IMR-90 (cell line): ENCODE measurements around the gene RAB1A. TPM values are rescaled to one million over a fixed set of nuclear protein-coding genes. Genes with fewer than 3 reads are reported as not detected.
A peak's percentile ranks its signal among the peaks of the same experiment; 100 is the strongest.

Experiments
- ATAC-seq: fragments of 200-7000 bp; cut with Tn5 transposase; 2 replicates; pipeline ENCODE4 v1.9.1; 2020; ENCODE audit warnings: low read depth, mild to moderate bottlenecking, moderate library complexity
- BruUV-seq: library from RNA; stranded (reverse); fragments of 400-500 nt; replicated peaks from 2 replicates; lab custom pipeline; 2021; lab: Mats Ljungman, UMichigan
- CTCF ChIA-PET: fragments of 300-600 bp; formaldehyde crosslinking; extraction: SDS; loops from one replicate; lab custom pipeline; 2021; ENCODE audit warnings: antibody characterized with exemption; lab: Yijun Ruan, JAX
- POLR2A ChIA-PET: fragments of 300-600 bp; sonication (Branson Sonifier 250); formaldehyde crosslinking; loops from one replicate; lab custom pipeline; 2022; ENCODE audit warnings: antibody characterized with exemption; ENCODE audit not compliant: unreplicated experiment; lab: Charles Lee
- DNase-seq: peaks from one replicate; pipeline ENCODE4 v3.0.0; 2013
- H2AFZ ChIP-seq: replicated peaks from 2 replicates; pipeline ENCODE3; 2013; ENCODE audit warnings: low read length, mild to moderate bottlenecking; ENCODE audit not compliant: poor library complexity
- H2AK5ac ChIP-seq: 2 replicates; pipeline ENCODE4 v1.6.1; 2013; ENCODE audit warnings: low read depth, low read length, inconsistent platforms
- H2AK9ac ChIP-seq: replicated peaks from 2 replicates; pipeline ENCODE3; 2013; ENCODE audit warnings: mild to moderate bottlenecking, low read depth, low read length, moderate library complexity; ENCODE audit not compliant: poor library complexity
- H2BK120ac ChIP-seq: 2 replicates; pipeline ENCODE4 v1.6.1; 2013; ENCODE audit warnings: low read depth, low read length, inconsistent platforms
- H2BK15ac ChIP-seq: 3 replicates; pipeline ENCODE4 v1.6.1; 2013; ENCODE audit warnings: low read depth, low read length, inconsistent platforms
- H2BK20ac ChIP-seq: 2 replicates; pipeline ENCODE4 v1.6.1; 2013; ENCODE audit warnings: low read depth, mild to moderate bottlenecking, inconsistent platforms, low read length, moderate library complexity
- H2BK5ac ChIP-seq: 2 replicates; pipeline ENCODE4 v1.6.1; 2013; ENCODE audit warnings: mild to moderate bottlenecking, low read depth, low read length, inconsistent platforms; ENCODE audit not compliant: poor library complexity, severe bottlenecking
- H3K14ac ChIP-seq: replicated peaks from 2 replicates; pipeline ENCODE4 v1.6.1; 2013; ENCODE audit warnings: low read depth, low read length, inconsistent platforms
- H3K18ac ChIP-seq: 2 replicates; pipeline ENCODE4 v1.6.1; 2013; ENCODE audit warnings: low read depth, low read length, control low read depth
- H3K23ac ChIP-seq: 2 replicates; pipeline ENCODE4 v1.6.1; 2013; ENCODE audit warnings: low read depth, low read length, inconsistent platforms
- H3K27ac ChIP-seq: 2 replicates; pipeline ENCODE4 v1.5.1; 2013; ENCODE audit warnings: mild to moderate bottlenecking, control low read depth, low read length; ENCODE audit not compliant: insufficient read depth
- H3K27me3 ChIP-seq: 2 replicates; pipeline ENCODE4 v1.6.1; 2013; ENCODE audit warnings: low read length; ENCODE audit not compliant: control insufficient read depth, insufficient read depth
- H3K36me3 ChIP-seq: 2 replicates; pipeline ENCODE4 v1.6.1; 2013; ENCODE audit warnings: low read length, mixed read lengths; ENCODE audit not compliant: control insufficient read depth, insufficient read depth
- H3K4ac ChIP-seq: 2 replicates; pipeline ENCODE4 v1.6.1; 2013; ENCODE audit warnings: low read depth, low read length, inconsistent platforms
- H3K4me1 ChIP-seq: 2 replicates; pipeline ENCODE4 v1.6.1; 2013; ENCODE audit warnings: low read length, mixed read lengths; ENCODE audit not compliant: control insufficient read depth, insufficient read depth
- H3K4me2 ChIP-seq: 2 replicates; pipeline ENCODE4 v1.6.1; 2013; ENCODE audit warnings: low read depth, mild to moderate bottlenecking, control low read depth, low read length, moderate library complexity
- H3K4me3 ChIP-seq: 2 replicates; pipeline ENCODE4 v1.5.1; 2013; ENCODE audit warnings: low read depth, mild to moderate bottlenecking, control low read depth, low read length, moderate library complexity; ENCODE audit not compliant: insufficient read depth
- H3K56ac ChIP-seq: 2 replicates; pipeline ENCODE4 v1.6.1; 2013; ENCODE audit warnings: low read length, inconsistent platforms; ENCODE audit not compliant: insufficient read depth; ENCODE audit errors: extremely low read depth
- H3K79me1 ChIP-seq, 2 experiments: 2 replicates each; pipeline ENCODE4 v1.6.1; 2013; ENCODE audit warnings: low read length in 2 of 2, inconsistent platforms in 1 of 2, low read depth in 1 of 2
- H3K9ac ChIP-seq: 2 replicates; pipeline ENCODE4 v1.6.1; 2013; ENCODE audit warnings: low read depth, low read length, control low read depth
- H3K9me1 ChIP-seq: 2 replicates; pipeline ENCODE4 v1.6.1; 2013; ENCODE audit warnings: low read length, inconsistent platforms; ENCODE audit not compliant: insufficient read depth
- H3K9me3 ChIP-seq: 2 replicates; pipeline ENCODE4 v1.6.1; 2013; ENCODE audit warnings: low read length; ENCODE audit not compliant: control insufficient read depth, insufficient read depth
- H4K20me1 ChIP-seq: 2 replicates; pipeline ENCODE4 v1.6.1; 2013; ENCODE audit warnings: low read length, inconsistent platforms; ENCODE audit not compliant: insufficient read depth
- H4K5ac ChIP-seq: 2 replicates; pipeline ENCODE4 v1.6.1; 2013; ENCODE audit warnings: mild to moderate bottlenecking, low read depth, low read length, control low read depth
- H4K8ac ChIP-seq, 2 experiments: 2 replicates each; pipeline ENCODE4 v1.6.1; 2013; ENCODE audit warnings: low read depth in 2 of 2, low read length in 2 of 2, control low read depth in 1 of 2, inconsistent platforms in 1 of 2
- H4K91ac ChIP-seq: 2 replicates; pipeline ENCODE4 v1.6.1; 2013; ENCODE audit warnings: low read depth, low read length, inconsistent platforms; ENCODE audit not compliant: insufficient read depth
- MAFK ChIP-seq: IDR thresholded peaks from 2 replicates; pipeline ENCODE4 v1.6.1; 2012; ENCODE audit warnings: low read depth, low read length, improper control_type of control experiment
- MXI1 ChIP-seq: IDR thresholded peaks from 2 replicates; pipeline ENCODE4 v1.6.1; 2012; ENCODE audit warnings: low read depth, mild to moderate bottlenecking, low read length, moderate library complexity, borderline replicate concordance
- NFE2L2 ChIP-seq: fragments of 150-350 bp; IDR thresholded peaks from 2 replicates; pipeline ENCODE4 v1.6.1; 2016; ENCODE audit warnings: low read depth, mild to moderate bottlenecking, low read length
- POLR2A ChIP-seq: IDR thresholded peaks from 2 replicates; pipeline ENCODE4 v1.6.1; 2012; ENCODE audit warnings: mild to moderate bottlenecking, low read depth, low read length
- WGBS, 2 experiments: methylation state at CpG; one replicate each; pipeline versions ENCODE4 v1.1.5 to v1.1.7; 2013; ENCODE audit warnings: missing lambda C conversion rate in 2 of 2; ENCODE audit not compliant: insufficient read length in 1 of 2; ENCODE audit errors: extremely low coverage in 2 of 2; 5-methylcytosine and 5-hydroxymethylcytosine counted together
- dilution Hi-C: fragments of 300-500 bp; cut with HindIII; formaldehyde crosslinking; loops from one replicate; pipeline ENCODE4 v1.14.3; 2018; ENCODE audit warnings: low sequenced_read_pairs; ENCODE audit not compliant: unreplicated experiment
- in situ Hi-C: fragments of 300-500 bp; cut with MboI; formaldehyde crosslinking; loops from 3 replicates; pipeline ENCODE4 v1.14.3; 2019; ENCODE audit warnings: low sequenced_read_pairs, inconsistent platforms, mixed read lengths
- intact Hi-C: fragments of 100-400 bp; cut with micrococcal nuclease; formaldehyde crosslinking; loops from 2 replicates; pipeline ENCODE4 v1.10.0; 2022
- polyA plus RNA-seq, 3 experiments: library from polyadenylated mRNA; depleted of rRNA; stranded (reverse); fragments of >200 nt; gene quantifications; 2 replicates each; pipeline ENCODE4 v1.2.3, GENCODE V29; 2012; ENCODE audit warnings: low replicate concordance in 1 of 3
- total RNA-seq: library from RNA; depleted of rRNA; stranded (reverse); fragments of >200 nt; gene quantifications from 2 replicates; pipeline ENCODE4 v1.2.3, GENCODE V29; 2012
- TF ChIP-seq, protein P1 (sequence below): conservative IDR thresholded peaks from 2 replicates; pipeline ENCODE4 v1.5.1; 2012; ENCODE audit warnings: mild to moderate bottlenecking, low read depth, low read length, improper control_type of control experiment

Gene RAB1A
- total and polyA plus RNA-seq, 2 of the 4 experiments (the other 2 are of a cell fraction) = 114 to 169 TPM

DNA sequence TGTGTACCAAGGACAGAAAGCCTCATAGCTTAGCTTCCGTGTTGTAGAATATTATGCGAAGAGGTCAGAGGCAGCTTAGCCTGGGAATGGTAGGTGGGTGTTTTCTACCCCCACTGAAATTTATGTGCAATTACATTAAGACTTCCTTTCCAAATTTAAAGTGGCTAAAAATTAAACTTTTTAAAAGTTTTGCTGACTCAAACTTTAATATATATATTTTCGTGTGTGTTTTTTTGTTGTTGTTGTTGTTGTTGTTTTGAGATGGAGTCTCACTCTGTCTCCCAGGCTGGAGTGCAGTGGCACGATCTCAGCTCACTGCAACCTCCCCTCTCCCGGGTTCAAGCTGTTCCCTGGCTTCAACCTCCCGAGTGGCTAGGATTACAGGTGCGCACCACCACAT lies 4.3 kb upstream of the RAB1A start:
- no peak overlapping the region for H3K4ac ChIP-seq
- peaks cover 5% of the 10 kb centered on the region; the same call in 1 of the 2 replicates for H3K9me1 ChIP-seq
- H3K36me3 ChIP-seq = no peaks in the 10 kb centered on the region
- no peak overlapping the region for H3K18ac ChIP-seq
- ATAC-seq (no peak), DNase-seq (no peak)
- no peaks in the 10 kb centered on the region for H3K27me3 ChIP-seq
- no peak overlapping the region for H3K9ac ChIP-seq
- H2AK9ac ChIP-seq = no peak overlapping the region
- no peak overlapping the region for H3K14ac ChIP-seq
- H4K5ac ChIP-seq = no peak overlapping the region
- peaks cover 7% of the 10 kb centered on the region for H4K20me1 ChIP-seq
- no peak overlapping the region for H2AK5ac ChIP-seq
- no peak overlapping the region for H3K23ac ChIP-seq
- H3K56ac ChIP-seq = no peak overlapping the region
- H3K79me1 ChIP-seq = peaks cover 3 to 6% of the 10 kb centered on the region in 2 experiments; a peak in 3 of 4 replicates
- H3K4me2 ChIP-seq = no peak overlapping the region
- CTCF ChIA-PET = no interaction called here
- no peak overlapping the region for H2AFZ ChIP-seq
- WGBS, 2 experiments = no CpG with 5 or more reads among the region's 7 CpGs
- no peaks in the 10 kb centered on the region for H3K9me3 ChIP-seq
- no peak overlapping the region for H4K91ac ChIP-seq
- TF ChIP-seq, protein P1, sequence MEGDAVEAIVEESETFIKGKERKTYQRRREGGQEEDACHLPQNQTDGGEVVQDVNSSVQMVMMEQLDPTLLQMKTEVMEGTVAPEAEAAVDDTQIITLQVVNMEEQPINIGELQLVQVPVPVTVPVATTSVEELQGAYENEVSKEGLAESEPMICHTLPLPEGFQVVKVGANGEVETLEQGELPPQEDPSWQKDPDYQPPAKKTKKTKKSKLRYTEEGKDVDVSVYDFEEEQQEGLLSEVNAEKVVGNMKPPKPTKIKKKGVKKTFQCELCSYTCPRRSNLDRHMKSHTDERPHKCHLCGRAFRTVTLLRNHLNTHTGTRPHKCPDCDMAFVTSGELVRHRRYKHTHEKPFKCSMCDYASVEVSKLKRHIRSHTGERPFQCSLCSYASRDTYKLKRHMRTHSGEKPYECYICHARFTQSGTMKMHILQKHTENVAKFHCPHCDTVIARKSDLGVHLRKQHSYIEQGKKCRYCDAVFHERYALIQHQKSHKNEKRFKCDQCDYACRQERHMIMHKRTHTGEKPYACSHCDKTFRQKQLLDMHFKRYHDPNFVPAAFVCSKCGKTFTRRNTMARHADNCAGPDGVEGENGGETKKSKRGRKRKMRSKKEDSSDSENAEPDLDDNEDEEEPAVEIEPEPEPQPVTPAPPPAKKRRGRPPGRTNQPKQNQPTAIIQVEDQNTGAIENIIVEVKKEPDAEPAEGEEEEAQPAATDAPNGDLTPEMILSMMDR = no peak
- no peak for TF ChIP-seq POLR2A
- TF ChIP-seq MAFK = 0 out of 2 replicates have a peak, but pooled peaks have one; percentile 4
- no peak for TF ChIP-seq MXI1
- TF ChIP-seq NFE2L2 = no peak
- no peak overlapping the region for H2BK15ac ChIP-seq
- dilution Hi-C loops = no loop called here
- no TSS peak for BruUV-seq
- in situ Hi-C loops = no loop called here
- H2BK20ac ChIP-seq = no peak overlapping the region
- peaks cover 4% of the 10 kb centered on the region for H3K4me1 ChIP-seq
- no peak overlapping the region for H2BK120ac ChIP-seq
- POLR2A ChIA-PET = interaction anchor here (0.7 kb wide), 1 partner anchor 14 kb away, joined by 3 read pairs; no protein-coding TSS in a partner anchor
- H3K27ac ChIP-seq = no peak overlapping the region
- intact Hi-C loops = loop anchor here (5.0 kb wide), 1 partner anchor 93 kb away; the partner anchor contains the start of gene ACTR2
- H2BK5ac ChIP-seq = no peak overlapping the region
- no peak overlapping the region for H3K4me3 ChIP-seq
- H4K8ac ChIP-seq = no peak overlapping the region
